HG02610 (cell line): ENCODE results near the gene ANKRD10.
A peak's percentile ranks its signal among the peaks of the same experiment; 100 is the strongest.
"Not testable (repeated sequence)": the region's sequence is repeated elsewhere in the genome, so short reads cannot be mapped to it uniquely, and the experiment has no call there.

ENCODE experiments used
- ATAC-seq: cut with Tn5 transposase; IDR thresholded peaks from one replicate; pipeline ENCODE4 v1.9.1; 2021; ENCODE audit warnings: mild to moderate bottlenecking, moderate library complexity; ENCODE audit not compliant: unreplicated experiment

ANKRD10 gene

GRCh38 chr13:110915057-110915873, at the start of gene ANKRD10:
Gene ANKRD10, minus strand, starts transcription at chr13:110915069. Its CDS starts 135 bp downstream, at chr13:110914934.
- peak; percentile 80 for ATAC-seq

GRCh38 chr13:110964229-110965037, 49.6 kb upstream of the ANKRD10 start:
- ATAC-seq = no peak

- no peak for ATAC-seq
Observed at GRCh38 chr13:110963554-110963970, 48.7 kb upstream of the ANKRD10 start.

GRCh38 chr13:110961959-110962358, 47.1 kb upstream of the ANKRD10 start:
- no peak for ATAC-seq

GRCh38 chr13:110960204-110960603, 45.3 kb upstream of the ANKRD10 start:
- no peak for ATAC-seq

- no peak for ATAC-seq
Observed at GRCh38 chr13:110957931-110958330, 43.1 kb upstream of the ANKRD10 start.

- no peak for ATAC-seq
Observed at GRCh38 chr13:110957181-110957884, 42.5 kb upstream of the ANKRD10 start.

- not testable (repeated sequence) for ATAC-seq
Observed at GRCh38 chr13:110956216-110956615, 41.3 kb upstream of the ANKRD10 start.

- not testable (repeated sequence) for ATAC-seq
Observed at GRCh38 chr13:110955608-110956007, 40.7 kb upstream of the ANKRD10 start.

- peak; percentile 53 for ATAC-seq
Observed at GRCh38 chr13:110955072-110955503, 40.2 kb upstream of the ANKRD10 start.

- not testable (repeated sequence) for ATAC-seq
Observed at GRCh38 chr13:110954533-110954920, 39.7 kb upstream of the ANKRD10 start.

- ATAC-seq = no peak
Observed at GRCh38 chr13:110953833-110954532, 39.1 kb upstream of the ANKRD10 start.

GRCh38 chr13:110953416-110953815, 38.5 kb upstream of the ANKRD10 start:
- no peak for ATAC-seq

- ATAC-seq = peak; percentile 83
Observed at GRCh38 chr13:110952135-110952534, 37.3 kb upstream of the ANKRD10 start.

- ATAC-seq = no peak
Observed at GRCh38 chr13:110950819-110951570, 36.1 kb upstream of the ANKRD10 start.

- no peak for ATAC-seq
Observed at GRCh38 chr13:110950356-110950755, 35.5 kb upstream of the ANKRD10 start.

- no peak for ATAC-seq
Observed at GRCh38 chr13:110949628-110950027, 34.8 kb upstream of the ANKRD10 start.

- ATAC-seq = no peak
Observed at GRCh38 chr13:110949116-110949515, 34.2 kb upstream of the ANKRD10 start.

- not testable (repeated sequence) for ATAC-seq
Observed at GRCh38 chr13:110947338-110947737, 32.5 kb upstream of the ANKRD10 start.
